ENCODE data around the gene PTPN6. TPM values are rescaled to one million over a fixed set of nuclear protein-coding genes. Genes with fewer than 3 reads are reported as not detected.

Gene PTPN6
- total and polyA plus RNA-seq, 9 of the 15 experiments (the other 6 are each of a cell fraction or from before 2014, with no cell fraction given) = 1.5 to 5.1 (median 3.9) TPM

- no peak for TF ChIP-seq HBP1 (CRISPR knock-in tag; IDR thresholded peaks at IDR 0.05)
- TF ChIP-seq CTBP1 (IDR thresholded peaks at IDR 0.05; ENCODE audit: borderline replicate concordance) = peak; percentile 82; the same call in 1 of the 2 replicates
- 0 out of 4 replicates have a peak, but pooled peaks of 1 of the 2 experiments have one; percentile 51 for TF ChIP-seq ZMIZ1 (IDR thresholded peaks at IDR 0.05; ENCODE audit: low read depth in 2 of 2, low read length in 2 of 2)
- TF ChIP-seq, protein P1, sequence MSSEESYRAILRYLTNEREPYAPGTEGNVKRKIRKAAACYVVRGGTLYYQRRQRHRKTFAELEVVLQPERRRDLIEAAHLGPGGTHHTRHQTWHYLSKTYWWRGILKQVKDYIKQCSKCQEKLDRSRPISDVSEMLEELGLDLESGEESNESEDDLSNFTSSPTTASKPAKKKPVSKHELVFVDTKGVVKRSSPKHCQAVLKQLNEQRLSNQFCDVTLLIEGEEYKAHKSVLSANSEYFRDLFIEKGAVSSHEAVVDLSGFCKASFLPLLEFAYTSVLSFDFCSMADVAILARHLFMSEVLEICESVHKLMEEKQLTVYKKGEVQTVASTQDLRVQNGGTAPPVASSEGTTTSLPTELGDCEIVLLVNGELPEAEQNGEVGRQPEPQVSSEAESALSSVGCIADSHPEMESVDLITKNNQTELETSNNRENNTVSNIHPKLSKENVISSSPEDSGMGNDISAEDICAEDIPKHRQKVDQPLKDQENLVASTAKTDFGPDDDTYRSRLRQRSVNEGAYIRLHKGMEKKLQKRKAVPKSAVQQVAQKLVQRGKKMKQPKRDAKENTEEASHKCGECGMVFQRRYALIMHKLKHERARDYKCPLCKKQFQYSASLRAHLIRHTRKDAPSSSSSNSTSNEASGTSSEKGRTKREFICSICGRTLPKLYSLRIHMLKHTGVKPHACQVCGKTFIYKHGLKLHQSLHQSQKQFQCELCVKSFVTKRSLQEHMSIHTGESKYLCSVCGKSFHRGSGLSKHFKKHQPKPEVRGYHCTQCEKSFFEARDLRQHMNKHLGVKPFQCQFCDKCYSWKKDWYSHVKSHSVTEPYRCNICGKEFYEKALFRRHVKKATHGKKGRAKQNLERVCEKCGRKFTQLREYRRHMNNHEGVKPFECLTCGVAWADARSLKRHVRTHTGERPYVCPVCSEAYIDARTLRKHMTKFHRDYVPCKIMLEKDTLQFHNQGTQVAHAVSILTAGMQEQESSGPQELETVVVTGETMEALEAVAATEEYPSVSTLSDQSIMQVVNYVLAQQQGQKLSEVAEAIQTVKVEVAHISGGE (CRISPR knock-in tag; IDR thresholded peaks at IDR 0.05) = peak in 1 of 3 experiments; percentile 58; a peak in 1 of 6 replicates
- TF ChIP-seq ZEB2 (IDR thresholded peaks at IDR 0.05) = peak; percentile 86
- TF ChIP-seq CBFA2T2 (conservative IDR thresholded peaks at IDR 0.05) = peak; percentile 89
- TF ChIP-seq POLR2A (conservative IDR thresholded peaks at IDR 0.05) = peak; percentile 69
- TF ChIP-seq ZNF263 (CRISPR knock-in tag; IDR thresholded peaks at IDR 0.05; ENCODE audit: borderline replicate concordance) = 0 out of 2 replicates have a peak, but pooled peaks have one; percentile 41
- peak; percentile 23; the same call in 1 of the 2 replicates for TF ChIP-seq CXXC5 (CRISPR knock-in tag; IDR thresholded peaks at IDR 0.05)
- TF ChIP-seq KAT8 (IDR thresholded peaks at IDR 0.05; ENCODE audit: low read depth) = no peak
- TF ChIP-seq SUPT5H (IDR thresholded peaks at IDR 0.05) = peak; percentile 65
- TF ChIP-seq EP300 (IDR thresholded peaks at IDR 0.05; ENCODE audit: low read length) = peak; percentile 91
- peak; percentile 83 for TF ChIP-seq PML (IDR thresholded peaks at IDR 0.05; ENCODE audit: low read length)
- peak; percentile 60; the same call in 1 of the 2 replicates for TF ChIP-seq ZKSCAN8 (CRISPR knock-in tag; IDR thresholded peaks at IDR 0.05)
- peak; percentile 75; the same call in 1 of the 2 replicates for TF ChIP-seq KLF16 (IDR thresholded peaks at IDR 0.05)
Observed at GRCh38 chr12:6964605-6965025, 13.5 kb downstream of the PTPN6 start (continued).

All from K562 (cell line).